Heart left ventricle (tissue), 13 donors: ENCODE data around the gene RAB11FIP4.

Experiments
- POLR2A ChIP-seq, 2 donors: fragments of 450-650 bp; IDR thresholded peaks; one replicate each; pipeline ENCODE4 v1.6.1; 2017; ENCODE audit warnings: antibody characterized with exemption in 2 of 2, mild to moderate bottlenecking in 2 of 2, moderate library complexity in 2 of 2
- TF ChIP-seq, protein P1 (sequence below), 12 donors: fragments of 200-600 bp; sonication (generic) in 4 of 12; IDR thresholded peaks; one replicate each; pipeline versions ENCODE4 v1.5.0 to v1.8.0; 2018 to 2022; ENCODE audit warnings: antibody characterized with exemption in 12 of 12, mild to moderate bottlenecking in 5 of 12
- donor health status: ischemic (EF 13 %, LVEDD 7.1; RV severe dilation, severe dysfunction).
- donor health status: DM: no; HTN: yes; CAD: no.
- donor health status: DM: no; HTN: no; CAD: no.
- donor health status: ischemic (EF 25% LVEDD 6.9; RV normal size, moderate dysfunction).
- donor health status: ischemic (EF 25% LVEDD 5.7; RV mildly dilated, moderate dysfunction).
- donor health status: ischemic (EF 35%, LVEDD 5.7; RV mildly dilated, moderate dysfunction).
- donor health status: nonischemic (EF 11% LVEDD 7.7; RV severe dilation, severe dysfunction).
- donor health status: DM: yes; HTN: yes; CAD: no.
- donor health status: PGD.
- donor health status: ischemic (EF 29% LVEDD 5.4; RV normal size, mild dysfunction).
- donor health status: nonischemic (EF 23%, LVEDD 6.1; RV moderate dilation, normal function).

DNA sequence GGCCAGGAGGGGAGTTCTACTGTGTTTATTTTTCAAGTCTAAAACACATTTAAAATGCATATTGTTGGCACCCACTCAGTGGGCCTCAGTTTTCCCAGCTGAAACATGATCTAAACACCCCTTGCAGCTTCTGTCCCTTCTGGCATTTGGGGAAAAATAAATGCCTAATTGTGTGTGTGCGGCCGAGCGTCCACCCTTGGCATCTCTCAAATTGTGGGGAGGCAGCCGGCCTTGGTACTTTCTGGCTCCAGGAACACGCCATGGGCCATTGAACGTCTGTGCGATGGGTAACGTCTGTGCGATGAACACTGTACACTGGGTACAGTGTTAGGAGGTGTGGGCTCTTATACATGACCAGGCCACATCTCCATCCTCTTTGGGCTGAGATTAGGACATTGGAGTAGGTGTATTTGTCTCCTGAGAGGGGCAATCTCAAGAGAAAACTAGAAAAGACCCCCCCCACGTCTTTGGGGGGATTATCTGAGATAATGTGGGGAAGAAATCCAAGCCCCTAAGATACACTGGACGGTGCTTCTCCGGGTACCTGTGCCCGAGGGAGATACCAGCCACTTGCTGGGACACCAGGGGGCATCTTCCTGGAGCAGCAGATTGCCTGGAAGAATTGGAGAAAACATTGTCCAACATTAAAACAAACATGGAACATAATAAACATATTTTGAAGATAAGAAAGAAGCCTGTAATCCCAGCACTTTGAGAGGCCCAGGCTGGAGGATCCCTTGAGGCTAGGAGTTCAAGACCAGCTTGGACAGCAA lies 54.9 kb downstream of the RAB11FIP4 start:
- TF ChIP-seq, protein P1, sequence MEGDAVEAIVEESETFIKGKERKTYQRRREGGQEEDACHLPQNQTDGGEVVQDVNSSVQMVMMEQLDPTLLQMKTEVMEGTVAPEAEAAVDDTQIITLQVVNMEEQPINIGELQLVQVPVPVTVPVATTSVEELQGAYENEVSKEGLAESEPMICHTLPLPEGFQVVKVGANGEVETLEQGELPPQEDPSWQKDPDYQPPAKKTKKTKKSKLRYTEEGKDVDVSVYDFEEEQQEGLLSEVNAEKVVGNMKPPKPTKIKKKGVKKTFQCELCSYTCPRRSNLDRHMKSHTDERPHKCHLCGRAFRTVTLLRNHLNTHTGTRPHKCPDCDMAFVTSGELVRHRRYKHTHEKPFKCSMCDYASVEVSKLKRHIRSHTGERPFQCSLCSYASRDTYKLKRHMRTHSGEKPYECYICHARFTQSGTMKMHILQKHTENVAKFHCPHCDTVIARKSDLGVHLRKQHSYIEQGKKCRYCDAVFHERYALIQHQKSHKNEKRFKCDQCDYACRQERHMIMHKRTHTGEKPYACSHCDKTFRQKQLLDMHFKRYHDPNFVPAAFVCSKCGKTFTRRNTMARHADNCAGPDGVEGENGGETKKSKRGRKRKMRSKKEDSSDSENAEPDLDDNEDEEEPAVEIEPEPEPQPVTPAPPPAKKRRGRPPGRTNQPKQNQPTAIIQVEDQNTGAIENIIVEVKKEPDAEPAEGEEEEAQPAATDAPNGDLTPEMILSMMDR (IDR thresholded peaks at IDR 0.05) = peak in 1 of 12 donors; percentile 25
- TF ChIP-seq POLR2A (IDR thresholded peaks at IDR 0.05) = no peak
